Natural killer cell (primary cell): ENCODE data around the gene TPX2. TPM values are rescaled to one million over a fixed set of nuclear protein-coding genes. Genes with fewer than 3 reads are reported as not detected.

ENCODE experiments used
- ATAC-seq, 3 donors: fragments of 150-1000 bp in 2 of 3; fragments of 200-7000 bp in 1 of 3; cut with Tn5 transposase; 1 replicate in 1 of 3; 2 replicates in 2 of 3; pipeline ENCODE4 v1.10.0; 2021; ENCODE audit warnings: mild to moderate bottlenecking in 2 of 3, moderate library complexity in 2 of 3
- DNase-seq, 2 donors: peaks; one replicate each; pipeline versions ENCODE4 v3.0.0 to v3.0.0-alpha.2; 2013 to 2021; ENCODE audit warnings: mixed read lengths in 1 of 2
- H3K27ac ChIP-seq: one replicate; pipeline ENCODE4 v1.5.1; 2013; ENCODE audit warnings: mild to moderate bottlenecking, low read length
- H3K27me3 ChIP-seq: one replicate; pipeline ENCODE4 v1.6.1; 2013; ENCODE audit warnings: low read length; ENCODE audit not compliant: control insufficient read depth, insufficient read depth
- H3K36me3 ChIP-seq: one replicate; pipeline ENCODE4 v1.6.1; 2013; ENCODE audit warnings: low read length; ENCODE audit not compliant: control insufficient read depth, insufficient read depth
- H3K4me1 ChIP-seq: one replicate; pipeline ENCODE4 v1.6.1; 2013; ENCODE audit warnings: low read length; ENCODE audit not compliant: control insufficient read depth, insufficient read depth
- H3K4me3 ChIP-seq: one replicate; pipeline ENCODE4 v1.5.1; 2013; ENCODE audit warnings: low read length
- H3K9me3 ChIP-seq: one replicate; pipeline ENCODE4 v1.6.1; 2013; ENCODE audit warnings: low read length; ENCODE audit not compliant: control insufficient read depth, insufficient read depth
- H3K27ac Mint-ChIP-seq, 2 donors: one replicate each; pipeline ENCODE4 v1.8.0; 2022; ENCODE audit warnings: mild to moderate bottlenecking in 2 of 2, mixed read lengths in 2 of 2, moderate library complexity in 1 of 2
- H3K27me3 Mint-ChIP-seq, 2 donors: one replicate each; pipeline ENCODE4 v1.8.0; 2022; ENCODE audit warnings: low read depth in 2 of 2, mixed read lengths in 2 of 2
- H3K36me3 Mint-ChIP-seq: one replicate; pipeline ENCODE4 v1.8.0; 2022; ENCODE audit warnings: mixed read lengths
- H3K4me1 Mint-ChIP-seq, 2 donors: one replicate each; pipeline ENCODE4 v1.8.0; 2022; ENCODE audit warnings: mixed read lengths in 2 of 2
- H3K4me3 Mint-ChIP-seq: one replicate; pipeline ENCODE4 v1.8.0; 2022; ENCODE audit warnings: mild to moderate bottlenecking, moderate library complexity, mixed read lengths
- H3K9me3 Mint-ChIP-seq, 2 donors: one replicate each; pipeline ENCODE4 v1.8.0; 2022; ENCODE audit warnings: mixed read lengths in 2 of 2
- CTCF ChIP-seq: fragments of 200-600 bp; IDR thresholded peaks from one replicate; pipeline ENCODE4 v1.8.0; 2022; ENCODE audit warnings: antibody characterized with exemption
- WGBS: methylation state at CpG from one replicate; pipeline ENCODE4 v1.1.7; 2013; ENCODE audit warnings: missing lambda C conversion rate; ENCODE audit not compliant: insufficient coverage; 5-methylcytosine and 5-hydroxymethylcytosine counted together
- intact Hi-C: fragments of 100-400 bp; cut with micrococcal nuclease; formaldehyde crosslinking; loops from one replicate; pipeline ENCODE4 v1.14.2; 2022
- total RNA-seq, 4 donors: library from RNA; stranded (reverse); fragments of 120-200 nt in 1 of 4; gene quantifications; one replicate each; pipeline versions ENCODE4 v1.2.3 to v1.2.4, GENCODE V29; 2013 to 2022

Gene TPX2
- total RNA-seq, 3 donors from 2014 or later (not counting 1 experiment from before 2014, with no cell fraction given): 2.2 to 4.2 (median 2.2) TPM

- Mint-ChIP-seq H3K4me3 (no peak overlapping the region), H3K36me3 (no peaks in the 10 kb centered on the region), H3K9me3 (no peaks in the 10 kb centered on the region), H3K4me1 (no peaks in the 10 kb centered on the region), H3K27ac (no peak overlapping the region), H3K27me3 (no peaks in the 10 kb centered on the region)
- Histone ChIP-seq H3K27ac (no peak overlapping the region), H3K4me1 (no peaks in the 10 kb centered on the region), H3K36me3 (no peaks in the 10 kb centered on the region), H3K9me3 (no peaks in the 10 kb centered on the region), H3K27me3 (no peaks in the 10 kb centered on the region), H3K4me3 (no peak overlapping the region)
- 96% methylated on average over 2 of the region's 2 CpGs for WGBS
- no peak for ATAC-seq
- intact Hi-C loops: no loop called here
- TF ChIP-seq CTCF: no peak
- no peak for DNase-seq
These were observed 41.7 kb downstream of the TPX2 start for GRCh38 chr20:31780839-31781238.

DNA sequence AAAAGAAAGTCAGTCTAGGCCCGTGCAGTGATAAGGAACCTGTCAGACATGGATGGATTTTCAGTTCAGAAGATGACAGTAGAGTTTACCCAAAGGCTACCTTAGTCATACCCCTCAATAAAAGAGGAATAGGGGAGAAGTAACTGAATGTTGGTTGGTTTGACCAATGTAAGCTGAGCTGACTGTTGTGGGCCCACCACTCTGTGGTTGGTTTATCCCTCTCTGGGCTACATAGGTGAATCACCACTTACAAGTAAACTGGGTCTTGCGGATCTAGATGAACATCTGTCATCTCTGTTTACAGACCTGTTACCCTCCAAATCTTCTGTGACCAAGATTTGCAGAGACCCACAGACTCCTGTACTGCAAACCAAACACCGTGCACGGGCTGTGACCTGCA is 42.9 kb downstream of the TPX2 start:
- H3K27ac ChIP-seq: no peak overlapping the region
- Mint-ChIP-seq H3K4me1 (no peaks in the 10 kb centered on the region), H3K9me3 (no peaks in the 10 kb centered on the region), H3K4me3 (no peak overlapping the region), H3K36me3 (no peaks in the 10 kb centered on the region), H3K27me3 (no peaks in the 10 kb centered on the region), H3K27ac (no peak overlapping the region)
- TF ChIP-seq CTCF: no peak
- no peaks in the 10 kb centered on the region for H3K36me3 ChIP-seq
- no peaks in the 10 kb centered on the region for H3K9me3 ChIP-seq
- no peak for ATAC-seq
- no peak overlapping the region for H3K4me3 ChIP-seq
- WGBS: 96% methylated on average over 4 of the region's 4 CpGs
- no peaks in the 10 kb centered on the region for H3K4me1 ChIP-seq
- intact Hi-C loops: no loop called here
- no peak for DNase-seq
- H3K27me3 ChIP-seq: no peaks in the 10 kb centered on the region

DNA sequence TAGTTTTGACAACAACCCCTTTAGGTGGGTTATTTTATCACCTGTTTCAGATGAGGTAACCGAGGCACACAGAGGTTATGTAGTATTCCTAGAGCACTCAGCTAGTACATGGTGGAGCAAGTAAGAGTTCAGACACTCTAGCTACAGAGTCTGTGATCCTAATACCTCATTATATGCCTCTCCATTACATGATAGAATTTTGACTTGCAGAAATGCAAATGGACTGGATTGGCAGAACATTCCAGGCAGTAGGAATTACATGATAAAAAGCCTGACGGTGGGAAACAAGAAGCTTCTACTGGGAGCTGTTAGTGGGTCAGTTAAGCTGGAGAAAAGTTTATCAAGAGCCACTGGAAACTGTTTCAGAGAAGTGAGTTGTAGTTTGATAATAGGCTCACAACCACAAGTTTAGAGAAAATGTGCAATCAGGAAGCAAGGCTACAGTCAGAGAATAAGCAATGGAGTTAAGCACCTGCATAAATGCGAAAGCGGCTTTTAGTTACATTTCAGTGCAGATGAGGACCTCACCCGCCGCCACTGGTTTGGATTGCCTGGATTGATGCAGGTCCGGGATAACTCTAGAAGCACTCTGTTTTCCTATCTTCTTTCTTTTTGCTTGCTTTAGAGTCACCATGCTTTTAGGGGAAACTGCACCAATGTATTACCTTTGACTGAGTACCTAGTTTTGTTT is 45.4 kb downstream of the TPX2 start:
- Histone ChIP-seq H3K9me3 (no peaks in the 10 kb centered on the region), H3K27ac (no peak overlapping the region), H3K4me3 (no peak overlapping the region), H3K27me3 (no peaks in the 10 kb centered on the region), H3K4me1 (no peaks in the 10 kb centered on the region), H3K36me3 (no peaks in the 10 kb centered on the region)
- intact Hi-C loops: no loop called here
- Mint-ChIP-seq H3K36me3 (no peaks in the 10 kb centered on the region), H3K4me3 (no peak overlapping the region), H3K4me1 (peaks cover 0 to 6% of the 10 kb centered on the region in 2 donors), H3K9me3 (no peaks in the 10 kb centered on the region), H3K27me3 (no peaks in the 10 kb centered on the region), H3K27ac (no peak overlapping the region)
- ATAC-seq (no peak), DNase-seq (no peak)
- no peak for TF ChIP-seq CTCF
- WGBS: 95% methylated on average over 7 of the region's 7 CpGs

GRCh38 chr20:31785089-31785488 is 46.0 kb downstream of the TPX2 start:
- Histone ChIP-seq H3K27me3 (no peaks in the 10 kb centered on the region), H3K27ac (no peak overlapping the region), H3K36me3 (no peaks in the 10 kb centered on the region), H3K4me1 (no peaks in the 10 kb centered on the region), H3K4me3 (no peak overlapping the region), H3K9me3 (no peaks in the 10 kb centered on the region)
- Mint-ChIP-seq H3K9me3 (no peaks in the 10 kb centered on the region), H3K4me3 (no peak overlapping the region), H3K36me3 (no peaks in the 10 kb centered on the region), H3K27me3 (no peaks in the 10 kb centered on the region), H3K27ac (no peak overlapping the region), H3K4me1 (peaks cover 0 to 6% of the 10 kb centered on the region in 2 donors)
- intact Hi-C loops: no loop called here
- no peak for TF ChIP-seq CTCF
- no peak for DNase-seq
- 93% methylated on average over 3 of the region's 3 CpGs for WGBS
- no peak for ATAC-seq
